HepG2 (cell line): ENCODE measurements around the gene RAC3. TPM values are rescaled to one million over a fixed set of nuclear protein-coding genes. Genes with fewer than 3 reads are reported as not detected.

Source experiments
- ATF7-NPFF ChIP-seq: sonication (generic); formaldehyde crosslinking; IDR thresholded peaks from 2 replicates; pipeline ENCODE4 v1.8.1; 2023; ENCODE audit warnings: mild to moderate bottlenecking, low read depth, missing genetic modification reagents, moderate library complexity
- ATM ChIP-seq: fragments of 450-650 bp; IDR thresholded peaks from 2 replicates; pipeline ENCODE4 v1.7.1; 2017; ENCODE audit warnings: mild to moderate bottlenecking, borderline replicate concordance
- FOXK1 ChIP-seq: sonication (generic); formaldehyde crosslinking; IDR thresholded peaks from 2 replicates; pipeline ENCODE4 v1.4.0; 2020; ENCODE audit warnings: low read depth, missing genetic modification reagents, borderline replicate concordance
- NFIC ChIP-seq: IDR thresholded peaks from 2 replicates; pipeline ENCODE4 v1.6.1; 2012; ENCODE audit warnings: mild to moderate bottlenecking, low read length, inconsistent platforms
- NR2F2 ChIP-seq: IDR thresholded peaks from 2 replicates; pipeline ENCODE4 v1.6.1; 2012; ENCODE audit warnings: low read depth, inconsistent platforms, borderline replicate concordance
- NR3C1 ChIP-seq: sonication (generic); formaldehyde crosslinking; IDR thresholded peaks from 2 replicates; pipeline ENCODE4 v1.4.0; 2020; ENCODE audit warnings: missing genetic modification reagents
- RAD21 ChIP-seq: fragments of 450-650 bp; formaldehyde crosslinking; IDR thresholded peaks from 2 replicates; pipeline ENCODE4 v1.5.0; 2020; ENCODE audit warnings: mild to moderate bottlenecking
- TEAD2 ChIP-seq: sonication (generic); formaldehyde crosslinking; IDR thresholded peaks from 2 replicates; pipeline ENCODE4 v1.9.0; 2021; ENCODE audit warnings: missing genetic modification reagents
- ZBTB20 ChIP-seq: sonication (generic); formaldehyde crosslinking; IDR thresholded peaks from 2 replicates; pipeline ENCODE4 v1.8.1; 2023; ENCODE audit warnings: missing genetic modification reagents, low read depth, mild to moderate bottlenecking, borderline replicate concordance
- ZKSCAN1 ChIP-seq: fragments of 150-350 bp; IDR thresholded peaks from 2 replicates; pipeline ENCODE4 v1.6.1; 2014; ENCODE audit warnings: low read length
- ZNF12 ChIP-seq: sonication (generic); formaldehyde crosslinking; IDR thresholded peaks from 2 replicates; pipeline ENCODE4 v1.5.0; 2020; ENCODE audit warnings: missing genetic modification reagents
- ZNF264 ChIP-seq: sonication (generic); formaldehyde crosslinking; IDR thresholded peaks from 2 replicates; pipeline ENCODE4 v1.4.0; 2020; ENCODE audit warnings: missing genetic modification reagents
- ZNF451 ChIP-seq: sonication (generic); formaldehyde crosslinking; IDR thresholded peaks from 2 replicates; pipeline ENCODE4 v1.5.0; 2020; ENCODE audit warnings: mild to moderate bottlenecking, missing genetic modification reagents
- ZNF7 ChIP-seq: IDR thresholded peaks from 2 replicates; pipeline ENCODE4 v1.6.1; 2016; ENCODE audit warnings: missing biosample characterization, missing genetic modification reagents
- polyA plus RNA-seq, 8 experiments: library from polyadenylated mRNA; depleted of rRNA in 3 of 8; stranded (reverse) in 7 of 8; unstranded in 1 of 8; fragments of >200 nt; fragmentation: Illumina TruSeq in 4 of 8; extraction: Trizol in 4 of 8; gene quantifications; 2 replicates each; pipeline versions ENCODE4 v1.2.1 to v1.2.3, GENCODE V29; 2011 to 2016; ENCODE audit warnings: low read depth in 4 of 8, missing spikeins in 1 of 8, mixed read lengths in 1 of 8; ENCODE audit not compliant: insufficient read depth in 1 of 8
- total RNA-seq, 5 experiments: library from RNA; depleted of rRNA; stranded (reverse); fragments of >200 nt; fragmentation: Illumina TruSeq; extraction: Trizol; gene quantifications; 2 replicates each; pipeline ENCODE4 v1.2.3, GENCODE V29; 2016; ENCODE audit warnings: low read depth in 1 of 5
- TF ChIP-seq, protein P1 (sequence below): IDR thresholded peaks from 2 replicates; pipeline ENCODE4 v1.6.1; 2016; ENCODE audit warnings: mild to moderate bottlenecking, missing biosample characterization, missing genetic modification reagents
- TF ChIP-seq, protein P2 (sequence below): conservative IDR thresholded peaks from 2 replicates; pipeline ENCODE4 v1.6.1; 2018; ENCODE audit warnings: missing genetic modification reagents
- TF ChIP-seq, protein P3 (sequence below): sonication (generic); formaldehyde crosslinking; IDR thresholded peaks from 2 replicates; pipeline ENCODE4 v1.5.1; 2020; ENCODE audit warnings: mild to moderate bottlenecking, missing genetic modification reagents, moderate library complexity
- TF ChIP-seq, protein P4 (sequence below): IDR thresholded peaks from 2 replicates; pipeline ENCODE4 v1.6.1; 2016; ENCODE audit warnings: low read depth, control low read depth
- TF ChIP-seq, protein P5 (sequence below): IDR thresholded peaks from 2 replicates; pipeline ENCODE4 v1.4.0; 2020; ENCODE audit warnings: mild to moderate bottlenecking, missing genetic modification reagents
- TF ChIP-seq, protein P6 (sequence below): sonication (generic); formaldehyde crosslinking; IDR thresholded peaks from 2 replicates; pipeline ENCODE4 v1.5.0; 2020; ENCODE audit warnings: mild to moderate bottlenecking, missing genetic modification reagents

Gene RAC3
- total and polyA plus RNA-seq, 2 of the 13 experiments (the other 11 are each of a cell fraction or from before 2014, with no cell fraction given): 10.5 to 21.3 TPM

DNA sequence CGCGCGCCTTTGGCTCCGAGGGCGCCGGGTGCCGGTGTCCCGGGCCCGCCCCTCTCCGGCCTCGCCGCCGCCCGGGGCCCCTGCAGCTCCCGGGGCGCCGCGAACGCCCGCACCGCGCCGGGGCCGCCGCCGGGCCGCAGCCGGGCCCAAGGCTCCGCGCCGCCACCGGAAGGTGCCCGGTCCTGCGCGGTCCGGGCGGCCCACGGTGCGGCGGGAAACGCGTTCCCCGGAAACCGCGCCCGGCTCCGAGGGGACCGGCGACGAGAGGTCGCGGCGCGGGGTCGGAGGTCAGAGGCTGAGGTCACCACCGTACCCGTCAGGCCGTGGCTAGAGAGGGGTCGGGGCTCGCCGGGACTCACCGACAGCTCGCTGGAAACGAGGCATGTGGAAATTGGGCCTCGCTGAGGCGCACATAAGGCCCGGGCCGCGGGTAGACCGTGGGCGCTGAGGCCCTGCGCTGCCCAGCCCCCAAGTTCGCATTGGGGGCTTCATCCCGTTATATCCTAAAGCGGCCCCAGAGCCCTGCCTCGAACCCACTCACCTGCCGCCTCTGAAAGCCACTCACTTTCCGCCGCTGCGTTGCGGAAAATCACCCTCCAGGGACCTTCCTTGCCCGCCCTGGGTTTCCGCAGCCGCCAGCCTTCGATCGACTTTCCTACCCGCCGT is 34.3 kb downstream of the RAC3 start, which contains the start of gene DUS1L (continued):
- peak; percentile 89 for TF ChIP-seq ATF7-NPFF (CRISPR knock-in tag)
- TF ChIP-seq, protein P1, sequence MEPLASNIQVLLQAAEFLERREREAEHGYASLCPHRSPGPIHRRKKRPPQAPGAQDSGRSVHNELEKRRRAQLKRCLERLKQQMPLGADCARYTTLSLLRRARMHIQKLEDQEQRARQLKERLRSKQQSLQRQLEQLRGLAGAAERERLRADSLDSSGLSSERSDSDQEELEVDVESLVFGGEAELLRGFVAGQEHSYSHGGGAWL (CRISPR knock-in tag): peak; percentile 90
- no peak for TF ChIP-seq ZBTB20 (CRISPR knock-in tag)
- TF ChIP-seq ZNF12 (CRISPR knock-in tag): peak; percentile 86
- no peak for TF ChIP-seq ZKSCAN1
- no peak for TF ChIP-seq ATM
- TF ChIP-seq, protein P2, sequence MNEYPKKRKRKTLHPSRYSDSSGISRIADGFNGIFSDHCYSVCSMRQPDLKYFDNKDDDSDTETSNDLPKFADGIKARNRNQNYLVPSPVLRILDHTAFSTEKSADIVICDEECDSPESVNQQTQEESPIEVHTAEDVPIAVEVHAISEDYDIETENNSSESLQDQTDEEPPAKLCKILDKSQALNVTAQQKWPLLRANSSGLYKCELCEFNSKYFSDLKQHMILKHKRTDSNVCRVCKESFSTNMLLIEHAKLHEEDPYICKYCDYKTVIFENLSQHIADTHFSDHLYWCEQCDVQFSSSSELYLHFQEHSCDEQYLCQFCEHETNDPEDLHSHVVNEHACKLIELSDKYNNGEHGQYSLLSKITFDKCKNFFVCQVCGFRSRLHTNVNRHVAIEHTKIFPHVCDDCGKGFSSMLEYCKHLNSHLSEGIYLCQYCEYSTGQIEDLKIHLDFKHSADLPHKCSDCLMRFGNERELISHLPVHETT: peak; percentile 99
- TF ChIP-seq, protein P3, sequence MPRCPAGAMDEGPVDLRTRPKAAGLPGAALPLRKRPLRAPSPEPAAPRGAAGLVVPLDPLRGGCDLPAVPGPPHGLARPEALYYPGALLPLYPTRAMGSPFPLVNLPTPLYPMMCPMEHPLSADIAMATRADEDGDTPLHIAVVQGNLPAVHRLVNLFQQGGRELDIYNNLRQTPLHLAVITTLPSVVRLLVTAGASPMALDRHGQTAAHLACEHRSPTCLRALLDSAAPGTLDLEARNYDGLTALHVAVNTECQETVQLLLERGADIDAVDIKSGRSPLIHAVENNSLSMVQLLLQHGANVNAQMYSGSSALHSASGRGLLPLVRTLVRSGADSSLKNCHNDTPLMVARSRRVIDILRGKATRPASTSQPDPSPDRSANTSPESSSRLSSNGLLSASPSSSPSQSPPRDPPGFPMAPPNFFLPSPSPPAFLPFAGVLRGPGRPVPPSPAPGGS: peak; percentile 77
- no peak for TF ChIP-seq NFIC
- TF ChIP-seq ZNF7 (CRISPR knock-in tag): peak; percentile 42; the same call in 1 of the 2 replicates
- TF ChIP-seq TEAD2 (CRISPR knock-in tag): no peak
- TF ChIP-seq ZNF264 (CRISPR knock-in tag): no peak
- TF ChIP-seq, protein P4, sequence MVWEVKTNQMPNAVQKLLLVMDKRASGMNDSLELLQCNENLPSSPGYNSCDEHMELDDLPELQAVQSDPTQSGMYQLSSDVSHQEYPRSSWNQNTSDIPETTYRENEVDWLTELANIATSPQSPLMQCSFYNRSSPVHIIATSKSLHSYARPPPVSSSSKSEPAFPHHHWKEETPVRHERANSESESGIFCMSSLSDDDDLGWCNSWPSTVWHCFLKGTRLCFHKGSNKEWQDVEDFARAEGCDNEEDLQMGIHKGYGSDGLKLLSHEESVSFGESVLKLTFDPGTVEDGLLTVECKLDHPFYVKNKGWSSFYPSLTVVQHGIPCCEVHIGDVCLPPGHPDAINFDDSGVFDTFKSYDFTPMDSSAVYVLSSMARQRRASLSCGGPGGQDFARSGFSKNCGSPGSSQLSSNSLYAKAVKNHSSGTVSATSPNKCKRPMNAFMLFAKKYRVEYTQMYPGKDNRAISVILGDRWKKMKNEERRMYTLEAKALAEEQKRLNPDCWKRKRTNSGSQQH: peak; percentile 97
- TF ChIP-seq ZNF451 (CRISPR knock-in tag): peak; percentile 91; the same call in 1 of the 2 replicates
- TF ChIP-seq NR2F2: peak; percentile 95
- TF ChIP-seq, protein P5, sequence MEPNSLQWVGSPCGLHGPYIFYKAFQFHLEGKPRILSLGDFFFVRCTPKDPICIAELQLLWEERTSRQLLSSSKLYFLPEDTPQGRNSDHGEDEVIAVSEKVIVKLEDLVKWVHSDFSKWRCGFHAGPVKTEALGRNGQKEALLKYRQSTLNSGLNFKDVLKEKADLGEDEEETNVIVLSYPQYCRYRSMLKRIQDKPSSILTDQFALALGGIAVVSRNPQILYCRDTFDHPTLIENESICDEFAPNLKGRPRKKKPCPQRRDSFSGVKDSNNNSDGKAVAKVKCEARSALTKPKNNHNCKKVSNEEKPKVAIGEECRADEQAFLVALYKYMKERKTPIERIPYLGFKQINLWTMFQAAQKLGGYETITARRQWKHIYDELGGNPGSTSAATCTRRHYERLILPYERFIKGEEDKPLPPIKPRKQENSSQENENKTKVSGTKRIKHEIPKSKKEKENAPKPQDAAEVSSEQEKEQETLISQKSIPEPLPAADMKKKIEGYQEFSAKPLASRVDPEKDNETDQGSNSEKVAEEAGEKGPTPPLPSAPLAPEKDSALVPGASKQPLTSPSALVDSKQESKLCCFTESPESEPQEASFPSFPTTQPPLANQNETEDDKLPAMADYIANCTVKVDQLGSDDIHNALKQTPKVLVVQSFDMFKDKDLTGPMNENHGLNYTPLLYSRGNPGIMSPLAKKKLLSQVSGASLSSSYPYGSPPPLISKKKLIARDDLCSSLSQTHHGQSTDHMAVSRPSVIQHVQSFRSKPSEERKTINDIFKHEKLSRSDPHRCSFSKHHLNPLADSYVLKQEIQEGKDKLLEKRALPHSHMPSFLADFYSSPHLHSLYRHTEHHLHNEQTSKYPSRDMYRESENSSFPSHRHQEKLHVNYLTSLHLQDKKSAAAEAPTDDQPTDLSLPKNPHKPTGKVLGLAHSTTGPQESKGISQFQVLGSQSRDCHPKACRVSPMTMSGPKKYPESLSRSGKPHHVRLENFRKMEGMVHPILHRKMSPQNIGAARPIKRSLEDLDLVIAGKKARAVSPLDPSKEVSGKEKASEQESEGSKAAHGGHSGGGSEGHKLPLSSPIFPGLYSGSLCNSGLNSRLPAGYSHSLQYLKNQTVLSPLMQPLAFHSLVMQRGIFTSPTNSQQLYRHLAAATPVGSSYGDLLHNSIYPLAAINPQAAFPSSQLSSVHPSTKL (CRISPR knock-in tag): peak; percentile 69
- TF ChIP-seq, protein P6, sequence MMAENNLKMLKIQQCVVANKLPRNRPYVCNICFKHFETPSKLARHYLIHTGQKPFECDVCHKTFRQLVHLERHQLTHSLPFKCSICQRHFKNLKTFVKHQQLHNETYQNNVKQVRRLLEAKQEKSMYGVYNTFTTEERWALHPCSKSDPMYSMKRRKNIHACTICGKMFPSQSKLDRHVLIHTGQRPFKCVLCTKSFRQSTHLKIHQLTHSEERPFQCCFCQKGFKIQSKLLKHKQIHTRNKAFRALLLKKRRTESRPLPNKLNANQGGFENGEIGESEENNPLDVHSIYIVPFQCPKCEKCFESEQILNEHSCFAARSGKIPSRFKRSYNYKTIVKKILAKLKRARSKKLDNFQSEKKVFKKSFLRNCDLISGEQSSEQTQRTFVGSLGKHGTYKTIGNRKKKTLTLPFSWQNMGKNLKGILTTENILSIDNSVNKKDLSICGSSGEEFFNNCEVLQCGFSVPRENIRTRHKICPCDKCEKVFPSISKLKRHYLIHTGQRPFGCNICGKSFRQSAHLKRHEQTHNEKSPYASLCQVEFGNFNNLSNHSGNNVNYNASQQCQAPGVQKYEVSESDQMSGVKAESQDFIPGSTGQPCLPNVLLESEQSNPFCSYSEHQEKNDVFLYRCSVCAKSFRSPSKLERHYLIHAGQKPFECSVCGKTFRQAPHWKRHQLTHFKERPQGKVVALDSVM: peak; percentile 79
- peak; percentile 51; the same call in 1 of the 2 replicates for TF ChIP-seq RAD21
- peak; percentile 72; the same call in 1 of the 2 replicates for TF ChIP-seq FOXK1 (CRISPR knock-in tag)
- no peak for TF ChIP-seq NR3C1
